DMS153 treated with DMSO at 0.1 percent for 48 hours (cell line): ENCODE results near the gene LMO1.

ENCODE experiments used
- DNase-seq: peaks from one replicate; lab custom pipeline; 2025; ENCODE audit not compliant: unreplicated experiment; lab: John Stamatoyannopoulos, UW

The LMO1 gene

DNA sequence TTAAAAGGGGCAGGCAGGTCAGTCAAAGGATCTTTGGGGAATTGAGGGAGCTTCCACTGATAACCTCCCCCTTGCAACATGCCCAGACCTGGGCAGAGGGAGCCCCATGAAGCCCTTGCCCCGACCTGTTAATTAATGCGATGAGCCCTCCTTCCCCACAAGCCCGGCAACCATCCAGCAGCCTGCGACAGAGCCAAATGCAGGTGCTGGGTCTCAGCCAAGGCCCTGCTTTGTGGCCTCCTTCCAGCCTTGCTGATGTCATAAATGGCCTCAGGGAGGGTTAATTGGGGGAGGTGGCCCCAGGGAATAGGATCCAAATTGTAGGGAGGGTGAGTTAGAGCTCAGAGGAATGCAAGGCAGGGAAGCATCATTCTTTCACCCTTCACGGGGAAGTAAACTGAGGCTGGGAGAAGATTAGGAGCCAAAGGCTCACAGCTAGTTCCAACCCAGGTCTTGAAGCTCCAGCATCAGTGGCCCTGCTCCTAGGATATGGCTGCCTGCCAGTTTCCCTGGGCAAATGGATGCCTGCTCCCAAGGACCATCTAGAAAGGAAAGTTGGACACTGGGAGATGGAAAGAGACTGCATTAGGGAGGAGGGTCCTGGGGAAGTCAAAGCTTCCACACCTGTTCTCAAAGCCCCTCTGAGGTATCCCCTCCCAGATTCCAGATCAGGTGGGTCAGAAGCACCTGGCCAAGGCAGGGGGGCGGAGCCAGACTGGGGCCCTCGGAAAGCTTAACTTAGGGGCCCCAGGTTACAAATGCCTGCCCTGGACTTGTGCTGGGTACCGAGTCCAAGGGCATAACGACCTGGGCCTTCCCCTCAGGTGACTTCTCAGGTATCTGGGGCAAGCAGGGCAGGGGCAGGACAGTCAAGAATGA lies 34.1 kb downstream of the LMO1 start:
- peak; percentile 76 for DNase-seq

DNA sequence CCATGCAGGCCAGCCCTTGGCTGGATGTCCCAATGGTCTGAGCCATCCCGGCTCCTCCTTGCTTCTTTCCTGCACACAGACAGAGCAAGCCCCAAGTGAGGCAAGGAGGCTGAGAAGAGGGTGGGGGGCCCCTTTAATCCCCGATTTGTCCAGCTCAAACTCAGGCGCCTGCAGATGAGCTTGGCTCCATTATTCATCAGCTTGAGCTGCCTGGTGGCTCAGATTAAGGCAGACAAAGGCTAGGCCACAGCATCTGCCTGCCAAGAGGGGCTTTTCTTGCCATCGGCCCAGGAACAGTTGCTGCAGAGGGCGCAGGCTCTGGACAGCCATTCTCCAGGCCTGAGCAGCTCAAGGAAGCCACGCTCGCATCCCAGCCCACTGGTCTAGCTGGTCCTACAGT lies 35.4 kb downstream of the LMO1 start:
- no peak for DNase-seq

DNA sequence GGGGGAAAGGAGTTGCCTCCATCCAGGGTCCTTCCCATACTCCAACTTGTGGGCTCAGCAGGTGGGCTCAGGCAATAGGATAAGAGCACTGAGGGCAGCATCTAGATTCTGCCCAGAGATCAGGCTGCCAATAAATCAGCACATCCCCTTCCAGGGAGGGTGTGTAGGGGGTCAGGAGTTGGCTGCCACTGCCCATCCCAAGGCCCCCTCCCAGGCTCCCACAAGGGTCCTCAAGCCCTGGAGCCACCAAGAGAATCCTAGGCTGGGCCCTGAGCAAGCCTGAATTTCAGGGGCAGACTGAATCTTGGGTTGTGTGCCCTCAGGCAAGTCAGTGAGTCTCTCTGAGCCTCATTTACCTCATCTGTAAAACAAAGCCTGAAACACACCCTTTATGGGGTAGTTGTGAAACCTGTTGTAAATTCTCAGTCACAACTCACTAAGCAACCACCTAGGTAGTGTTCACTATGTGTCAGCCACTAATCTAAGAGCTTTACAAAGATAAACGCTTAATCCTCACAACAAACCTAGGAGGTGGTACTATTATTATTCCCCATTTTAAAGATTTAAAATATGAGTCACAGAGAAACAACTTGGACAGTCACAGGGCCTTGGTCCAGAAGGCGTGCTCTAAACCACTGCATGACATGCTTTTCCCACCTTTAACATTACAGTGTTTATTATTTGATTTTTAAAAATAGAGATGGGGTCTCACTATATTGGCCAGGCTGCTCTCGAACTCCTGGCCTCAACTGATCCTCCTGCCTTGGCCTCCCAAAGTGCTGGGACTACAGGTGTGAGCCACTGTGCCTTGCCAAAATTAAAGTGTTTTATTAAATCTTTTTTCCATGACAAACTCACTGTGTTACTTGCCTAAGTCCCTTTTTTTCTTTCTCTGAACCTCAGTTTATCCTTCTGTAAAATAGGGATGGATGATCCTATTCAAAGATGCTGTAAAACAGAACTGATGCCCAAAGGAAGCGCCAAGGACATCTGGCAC lies 36.2 kb downstream of the LMO1 start:
- DNase-seq: no peak

DNA sequence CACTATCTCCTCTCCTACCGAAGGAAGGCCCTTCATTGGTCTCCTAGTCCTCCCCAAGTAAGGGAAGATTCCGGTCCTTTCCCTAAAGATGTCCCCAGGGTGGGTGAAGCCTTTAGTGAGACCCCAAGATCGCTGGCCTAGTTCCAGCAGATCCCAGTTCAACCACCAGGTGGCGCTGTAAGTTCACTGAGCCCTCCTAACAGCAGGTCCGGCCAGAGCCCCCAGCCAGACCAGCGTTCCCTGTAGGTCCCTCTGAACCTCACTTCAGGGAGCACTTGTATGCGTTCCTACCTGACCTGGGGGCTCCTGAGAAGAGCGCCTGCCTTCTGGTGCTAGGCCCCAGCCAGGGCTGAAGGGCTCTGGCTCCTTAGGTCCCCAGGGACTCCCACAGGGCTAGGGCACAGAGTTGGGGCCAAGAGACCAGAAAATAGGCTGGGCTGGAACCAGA lies 38.1 kb downstream of the LMO1 start:
- DNase-seq: peak; percentile 55

DNA sequence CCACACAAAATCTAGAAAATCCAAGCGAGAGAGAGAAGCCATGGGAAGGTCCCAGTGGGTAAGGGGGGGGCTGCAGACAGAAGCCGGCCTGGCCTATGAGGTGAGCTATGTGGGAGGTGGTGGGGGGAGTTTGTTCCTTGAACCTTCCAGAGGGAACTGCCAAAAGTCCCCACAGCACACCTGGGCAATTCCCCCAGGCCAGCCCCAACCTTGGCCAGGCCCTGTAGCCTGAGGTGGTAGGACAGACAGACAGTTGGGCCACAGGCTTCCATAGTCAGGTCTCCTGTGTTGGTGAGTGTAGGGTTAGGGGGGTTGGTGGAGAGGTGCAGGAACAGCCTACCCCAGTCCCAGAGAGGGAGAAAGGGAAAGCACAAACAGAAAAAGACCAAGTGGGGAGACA lies 39.0 kb downstream of the LMO1 start:
- DNase-seq: no peak

DNA sequence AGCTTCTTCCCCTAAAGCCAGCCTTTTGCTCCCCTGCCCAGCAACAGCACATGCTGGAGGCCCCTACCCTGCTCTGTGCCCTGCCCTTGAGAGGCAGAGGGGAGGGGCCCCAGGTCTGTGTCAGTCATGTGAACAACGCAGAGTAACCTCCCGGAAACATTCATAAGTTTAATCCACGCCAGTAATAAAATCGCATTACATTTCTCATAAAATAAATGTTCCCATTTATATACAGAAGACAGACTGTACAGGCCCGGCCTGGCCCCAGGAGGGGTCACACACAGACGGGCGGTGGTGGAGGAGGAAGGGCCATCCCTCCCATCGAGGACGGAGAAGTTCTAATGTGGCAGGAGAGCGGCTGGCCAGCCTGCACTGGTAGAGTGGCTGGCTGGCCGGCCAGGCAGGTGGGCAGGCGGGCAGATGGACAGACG lies 39.5 kb downstream of the LMO1 start:
- DNase-seq: no peak

DNA sequence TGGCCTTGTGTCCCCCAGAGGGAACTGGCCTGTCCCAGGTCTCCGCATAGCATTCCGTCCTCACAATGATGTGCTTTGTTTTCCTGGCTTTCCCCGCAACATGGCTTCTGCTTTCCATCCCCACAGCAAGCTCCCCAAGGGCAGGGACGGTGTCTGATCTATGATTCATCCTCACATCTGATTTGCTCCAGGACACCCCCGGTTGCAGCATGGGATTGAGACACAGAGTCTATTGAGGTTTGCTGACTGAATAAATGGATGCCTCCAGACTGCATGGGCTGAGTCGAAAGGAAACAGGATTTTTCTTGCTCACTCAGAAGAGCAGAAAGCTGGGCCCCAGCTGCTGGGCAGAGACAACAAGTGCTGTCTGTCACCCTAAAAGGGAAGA lies 40.2 kb downstream of the LMO1 start:
- DNase-seq: no peak

DNA sequence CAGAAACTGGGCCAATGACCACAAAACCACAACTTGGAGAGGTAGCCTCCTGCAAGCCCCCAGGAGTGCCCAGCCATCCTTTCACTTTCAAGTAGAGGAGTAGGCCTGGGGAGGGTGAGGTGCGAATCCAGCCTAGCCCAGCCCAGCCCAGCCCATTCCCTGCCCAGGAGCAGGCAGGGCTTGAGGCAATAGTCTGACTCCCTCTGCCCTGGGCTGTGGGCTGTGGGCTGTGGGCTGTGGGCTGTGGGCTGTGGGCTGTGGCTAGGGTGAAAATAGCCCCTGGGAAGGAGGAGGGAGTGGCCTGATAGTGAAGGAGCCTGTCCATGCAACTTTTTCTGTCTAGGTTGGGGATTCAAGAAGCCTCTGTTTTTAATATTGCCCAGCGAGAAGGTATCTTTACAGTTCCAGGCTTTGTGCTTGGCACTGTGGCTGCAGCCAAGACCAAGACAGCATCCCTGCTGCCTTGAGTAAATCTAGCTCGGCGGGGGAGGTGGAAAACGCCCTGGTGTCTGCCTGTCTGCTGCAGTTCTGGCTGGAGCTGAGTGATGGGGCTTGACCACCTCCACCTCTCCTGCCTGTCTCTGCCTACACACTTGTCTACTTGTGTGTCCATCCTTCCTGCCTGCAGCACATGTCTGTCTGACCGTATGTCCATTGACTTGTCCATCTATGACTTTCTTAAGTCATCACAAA lies 40.7 kb downstream of the LMO1 start:
- DNase-seq: no peak

DNA sequence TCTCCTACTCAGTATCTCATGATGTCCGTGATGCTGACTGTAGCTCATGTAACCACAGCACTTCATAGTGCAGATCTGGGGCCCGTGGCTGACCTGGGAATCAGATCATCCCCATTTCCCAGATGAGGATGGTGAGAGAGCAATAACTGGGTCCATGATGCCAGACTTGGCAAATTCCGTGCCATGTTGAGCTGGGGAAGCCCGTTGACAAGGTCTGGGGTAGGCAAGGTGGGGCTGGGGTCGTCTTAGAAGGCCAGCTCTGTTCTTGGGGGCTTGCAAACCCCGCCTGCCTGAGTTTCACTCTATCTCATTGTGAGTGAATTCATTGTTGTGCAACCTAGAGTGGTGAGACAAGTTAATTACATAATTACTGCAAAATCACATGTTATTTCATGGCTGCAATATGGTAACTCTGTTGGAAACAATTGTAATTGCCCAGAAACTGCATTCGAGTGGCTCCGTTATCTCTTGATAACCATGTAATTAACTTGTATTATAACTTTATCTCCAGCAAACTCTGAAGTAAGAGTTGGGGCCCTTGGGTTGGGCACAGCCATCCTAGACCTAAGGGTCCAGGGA lies 41.7 kb downstream of the LMO1 start:
- DNase-seq: no peak

DNA sequence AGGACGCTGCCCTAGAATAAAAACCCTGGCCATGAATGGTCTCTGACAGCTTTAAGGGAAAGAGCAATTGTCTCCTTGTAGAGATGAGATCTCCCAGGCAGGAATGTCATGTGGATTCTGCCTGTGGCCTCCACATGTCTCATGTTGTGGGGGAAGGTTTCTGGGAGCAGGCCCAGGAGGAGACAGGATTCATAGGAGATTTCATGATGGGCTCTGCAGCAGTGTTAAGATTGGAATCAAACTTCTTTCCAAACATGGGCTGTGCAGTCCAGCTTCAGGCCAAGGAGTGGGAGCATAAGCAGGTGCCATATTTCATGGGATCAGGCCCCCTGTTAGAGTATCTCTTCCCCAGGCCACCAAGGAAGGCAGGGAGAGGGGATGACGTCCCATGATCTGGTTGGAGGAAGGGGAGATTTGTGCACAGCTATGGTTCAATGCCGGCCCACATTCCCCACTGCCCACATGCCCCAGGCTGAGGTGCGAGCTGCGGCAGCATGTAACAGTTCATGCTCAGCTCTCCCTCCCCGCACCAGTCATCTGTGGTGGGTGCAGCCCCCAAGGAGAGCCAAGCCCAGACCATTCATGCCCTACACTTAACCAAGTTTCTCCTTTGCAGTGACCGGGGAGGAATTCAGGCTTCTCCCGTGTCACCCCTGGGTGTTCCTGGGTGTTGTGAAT lies 42.5 kb downstream of the LMO1 start:
- DNase-seq: no peak

DNA sequence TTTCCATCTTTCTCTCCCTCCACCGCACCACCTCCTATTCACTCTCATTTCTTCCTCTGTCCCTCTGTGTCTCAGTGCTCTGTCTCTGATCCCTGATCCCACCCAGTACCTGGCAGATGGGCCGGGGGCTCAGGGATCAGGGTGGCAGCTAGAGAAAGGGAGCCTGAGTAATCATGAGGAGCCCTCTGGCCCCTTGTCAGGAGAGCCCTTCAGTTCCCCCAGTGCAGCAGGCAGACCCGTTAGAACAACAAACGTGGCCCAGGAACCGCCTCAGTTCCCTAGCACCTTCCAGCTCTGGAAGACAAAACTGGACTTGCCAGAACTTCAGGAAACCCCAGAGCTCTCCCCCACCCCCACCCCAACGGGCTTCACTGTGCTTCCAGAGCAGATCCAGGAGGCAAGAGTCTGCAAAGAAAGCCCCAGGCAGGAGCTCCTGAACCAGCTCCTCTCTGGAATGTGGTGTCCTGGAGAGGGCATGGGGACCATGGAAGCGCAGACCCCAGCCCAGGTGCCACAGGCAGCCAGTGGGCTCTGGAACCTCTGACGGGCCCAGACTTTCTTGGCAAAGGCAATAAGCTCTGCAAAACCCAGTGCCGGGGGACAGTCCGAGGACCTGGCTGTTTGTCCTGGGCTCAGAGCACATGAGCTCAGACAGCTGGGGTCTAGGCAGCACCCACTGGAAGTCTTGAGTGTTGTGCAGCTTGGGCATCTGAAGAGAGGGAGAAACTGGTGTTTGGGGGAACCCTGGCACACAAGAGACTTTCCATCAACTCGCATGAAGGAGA lies 43.2 kb downstream of the LMO1 start:
- DNase-seq: no peak

DNA sequence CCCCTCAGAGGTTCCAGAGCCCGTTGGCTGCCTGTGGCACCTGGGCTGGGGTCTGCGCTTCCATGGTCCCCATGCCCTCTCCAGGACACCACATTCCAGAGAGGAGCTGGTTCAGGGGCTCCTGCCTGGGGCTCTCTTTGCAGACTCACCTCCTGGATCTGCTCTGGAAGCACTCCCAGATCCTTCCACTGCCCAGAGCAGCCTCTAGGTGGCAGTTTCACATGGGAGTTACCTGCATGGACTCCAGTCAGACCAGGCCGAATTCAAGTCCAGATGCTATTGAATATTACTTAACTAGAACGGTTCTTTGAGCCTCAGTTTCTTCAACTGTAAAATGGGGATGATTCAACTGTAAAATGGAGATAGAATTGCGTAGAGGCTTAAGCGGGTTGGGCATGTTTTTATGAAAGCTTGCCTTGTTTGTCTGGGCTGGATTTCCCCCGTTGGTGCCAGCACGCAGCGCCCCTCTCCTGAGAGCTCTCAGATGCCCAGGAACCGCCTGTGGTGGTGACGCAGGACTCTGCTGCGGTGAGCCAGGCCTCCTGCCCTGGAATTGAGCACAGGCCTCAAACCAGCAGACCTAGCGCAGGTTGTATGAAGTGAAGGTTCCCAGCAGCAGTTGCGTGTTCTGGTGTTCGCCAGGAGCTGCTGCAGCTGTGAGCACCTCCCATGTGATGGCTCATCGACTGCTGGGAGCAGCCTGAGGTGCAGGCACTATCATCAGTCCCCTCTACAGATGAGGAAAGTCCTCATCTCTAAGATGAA lies 44.2 kb downstream of the LMO1 start:
- DNase-seq: no peak

DNA sequence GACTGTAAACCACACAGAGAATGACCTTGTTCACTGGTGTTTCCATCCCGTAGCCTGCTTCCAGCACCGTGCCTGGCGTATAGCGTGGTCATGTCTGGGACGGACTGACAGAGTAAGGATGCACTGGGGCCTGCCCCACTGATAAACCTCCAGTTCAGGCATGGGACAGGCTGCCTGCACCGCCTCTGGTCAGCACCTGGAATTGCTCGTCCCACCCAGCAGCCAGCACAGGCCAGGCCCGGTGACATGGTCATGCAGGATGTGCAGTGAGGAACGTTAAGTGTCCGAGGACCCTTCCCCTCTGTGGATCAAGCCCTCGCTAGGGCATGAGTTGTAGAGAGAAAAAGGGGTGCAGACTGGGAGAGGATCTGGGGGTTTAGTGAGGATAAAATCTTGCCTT lies 44.8 kb downstream of the LMO1 start:
- no peak for DNase-seq

DNA sequence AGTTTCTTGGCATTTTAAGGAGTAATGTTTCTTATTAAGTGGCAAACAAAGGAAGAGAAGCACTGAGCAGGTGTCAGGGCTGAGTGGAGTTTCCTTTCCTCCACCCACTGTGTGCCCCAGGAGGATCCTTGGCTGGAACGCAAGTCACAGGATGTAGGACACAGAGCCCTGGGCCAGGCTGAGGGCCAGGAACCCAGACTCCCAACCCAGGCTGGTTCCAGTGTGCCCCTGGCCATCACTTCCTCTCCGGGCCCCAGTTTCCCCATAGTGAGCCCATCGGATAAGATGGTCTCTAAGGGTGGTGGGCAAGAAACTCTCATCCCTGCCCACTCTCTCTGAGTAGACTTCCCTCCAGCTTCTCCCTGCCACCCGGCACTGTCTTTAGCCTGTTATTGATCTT lies 45.3 kb downstream of the LMO1 start:
- DNase-seq: no peak

DNA sequence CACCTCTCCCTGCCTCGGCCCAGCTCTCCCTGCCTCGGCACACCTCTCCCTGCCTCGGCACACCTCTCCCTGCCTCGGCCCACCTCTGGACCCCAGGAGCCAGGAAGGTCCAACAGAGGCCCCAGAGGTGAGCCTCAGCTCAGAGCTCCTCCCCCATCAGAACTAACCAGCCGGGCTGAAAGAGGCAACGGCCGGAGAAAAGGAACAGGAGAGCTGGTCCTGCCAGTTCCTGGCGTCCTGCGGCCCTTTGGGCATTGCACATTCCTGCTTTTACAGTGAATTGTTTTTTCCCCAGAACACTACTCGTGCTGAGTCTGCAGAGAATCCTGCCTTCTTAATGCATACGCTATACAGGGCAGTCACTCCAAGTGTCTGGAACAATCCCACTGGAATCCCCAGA lies 45.8 kb downstream of the LMO1 start:
- DNase-seq: no peak

DNA sequence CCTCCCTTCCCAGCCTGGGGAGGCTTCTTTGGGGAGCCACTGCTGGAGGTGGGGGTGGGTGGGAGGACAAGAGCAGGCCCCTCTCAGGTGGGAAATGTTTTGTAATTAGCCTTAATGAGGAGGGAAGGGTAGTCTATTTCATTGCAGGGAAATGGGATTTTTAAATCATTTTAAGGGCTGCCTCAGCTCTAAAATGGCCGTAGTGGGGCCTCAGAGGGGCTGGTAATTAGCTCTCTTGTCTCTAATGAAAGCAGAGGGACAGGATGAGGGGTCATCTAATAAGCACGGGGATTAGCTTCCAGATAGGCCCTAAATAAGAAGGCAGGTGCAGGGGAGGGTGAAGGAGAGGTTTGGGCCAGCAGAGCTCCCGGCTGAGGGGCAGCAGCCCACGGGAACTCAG lies 46.5 kb downstream of the LMO1 start:
- no peak for DNase-seq

DNA sequence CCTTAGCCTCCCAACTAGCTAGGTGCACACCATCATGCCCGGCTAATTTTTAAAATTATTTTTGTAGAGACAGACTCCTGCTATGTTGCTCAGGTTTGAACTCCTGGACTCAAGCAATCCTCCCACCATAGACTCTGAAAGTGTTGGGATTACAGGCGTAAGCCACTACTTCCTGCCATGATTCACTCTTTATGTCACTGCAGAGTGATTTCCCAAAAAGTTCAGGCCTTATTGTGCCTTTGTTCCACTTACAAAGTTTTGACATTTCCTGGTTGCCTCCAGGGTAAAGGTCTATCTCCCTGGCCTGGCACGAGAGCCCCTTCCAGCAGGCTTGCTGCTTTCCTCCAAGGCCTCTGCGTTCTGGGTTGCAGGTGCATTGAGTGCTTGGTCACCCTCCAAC lies 50.3 kb downstream of the LMO1 start:
- DNase-seq: no peak

DNA sequence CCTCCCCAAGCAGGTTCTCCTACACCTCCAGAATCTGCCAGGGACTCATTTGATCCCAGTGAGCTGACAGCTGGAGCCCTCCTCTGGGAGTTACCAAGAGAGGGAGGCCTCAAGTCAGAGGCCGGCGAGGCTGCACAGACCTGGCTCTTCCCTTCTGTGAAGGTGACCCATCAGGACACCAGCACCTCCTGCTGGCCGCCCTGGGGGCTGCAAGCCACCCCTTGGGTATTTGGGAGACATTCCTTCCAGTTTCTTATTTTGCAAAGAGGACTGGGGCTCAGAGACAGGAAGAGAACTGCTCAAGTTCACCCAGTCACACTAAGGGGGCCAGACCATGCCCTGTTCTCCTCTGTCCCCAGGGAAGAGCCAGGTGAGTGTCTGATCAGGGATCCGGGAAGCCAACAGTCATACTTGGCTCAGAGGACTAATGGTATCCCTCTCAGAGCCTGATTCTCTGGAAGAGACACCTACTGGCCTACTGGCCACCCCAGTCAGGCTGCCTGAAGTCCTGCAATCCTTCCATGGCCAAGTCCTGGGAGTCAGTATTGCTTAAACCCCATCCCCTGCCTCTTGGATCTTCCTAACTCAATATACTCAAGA lies 54.4 kb downstream of the LMO1 start:
- DNase-seq: no peak
